ENCODE data around the gene ILK. TPM values are rescaled to one million over a fixed set of nuclear protein-coding genes. Genes with fewer than 3 reads are reported as not detected.

The ILK gene
- total RNA-seq, 5 donors from 2014 or later (not counting 1 experiment from before 2014, with no cell fraction given) = 49.3 to 111 (median 99.4) TPM

DNA sequence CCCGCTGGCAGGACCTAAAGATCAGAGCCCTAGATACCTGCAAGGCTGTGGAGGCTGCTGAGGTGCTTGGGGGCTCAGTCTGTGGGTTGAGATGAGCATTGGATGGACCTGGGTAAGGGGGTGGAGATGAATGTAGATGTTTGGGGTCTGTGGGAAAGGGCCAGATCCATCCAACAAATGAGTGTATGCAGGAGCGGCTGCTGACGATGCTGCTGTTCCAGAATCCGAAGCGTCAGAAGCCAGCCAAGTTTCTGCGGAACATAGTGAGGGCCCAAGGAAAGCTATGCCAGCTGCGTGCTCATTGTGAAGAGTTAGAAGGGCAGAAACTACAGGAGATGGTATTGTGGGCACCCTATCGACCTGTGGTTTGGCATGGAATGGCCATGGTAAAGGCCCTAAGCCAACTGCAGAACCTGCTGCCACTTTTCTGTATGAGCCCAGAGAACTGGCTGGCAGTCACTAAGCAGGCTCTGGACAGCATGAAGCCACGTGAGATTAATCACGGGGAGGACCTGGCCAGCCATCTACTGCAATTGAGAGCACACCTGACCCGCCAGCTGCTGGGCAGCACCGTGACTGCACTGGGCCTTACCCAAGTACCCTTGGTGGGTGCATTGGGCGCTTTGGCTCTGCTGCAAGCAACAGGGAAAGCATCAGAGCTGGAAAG lies 36.7 kb upstream of the ILK start:
- H3K9me3 Mint-ChIP-seq = no peaks in the 10 kb centered on the region
- no peak overlapping the region for H3K27ac Mint-ChIP-seq
- ATAC-seq (replicated peaks in 1 of 4) = no peak
- H3K27me3 ChIP-seq (replicated peaks in 1 of 2; ENCODE audit: control insufficient read depth in 2 of 2, extremely low read depth in 1 of 2, insufficient read depth in 2 of 2, low read length in 1 of 2) = no peaks in the 10 kb centered on the region
- no peaks in the 10 kb centered on the region for H3K27me3 Mint-ChIP-seq
- H3K36me3 Mint-ChIP-seq = peaks cover 30% of the 10 kb centered on the region
- peaks cover 0 to 7% (median 0%) of the 10 kb centered on the region in 3 donors for H3K4me1 Mint-ChIP-seq
- ChIA-PET POLR2A (interaction anchor here in 1 of 2 donors (0.6 kb wide), 1 partner anchor 14 kb away, joined by 3 read pairs; no protein-coding TSS in a partner anchor), CTCF (interaction anchor here in 1 of 2 donors (0.8 kb wide), 1 partner anchor 36 kb away, joined by 4 read pairs; no protein-coding TSS in a partner anchor)
- H3K4me3 Mint-ChIP-seq = no peak overlapping the region
- DNase-seq = no peak
- H3K9me3 ChIP-seq = no peaks in the 10 kb centered on the region
- no peak overlapping the region for H3K4me3 ChIP-seq (ENCODE audit: control insufficient read depth in 1 of 2, extremely low read depth in 1 of 2, low read length in 1 of 2)
- WGBS (ENCODE audit: insufficient coverage) = 88% methylated on average over 13 of the region's 13 CpGs
- H3K36me3 ChIP-seq (ENCODE audit: control insufficient read depth in 2 of 2, extremely low read depth in 1 of 2, insufficient read depth in 1 of 2, low read length in 1 of 2) = peaks cover 0 to 13% of the 10 kb centered on the region in 2 donors
- no peaks in the 10 kb centered on the region for H3K4me1 ChIP-seq (ENCODE audit: control insufficient read depth in 1 of 2, extremely low read depth in 1 of 2, insufficient read depth in 2 of 2, low read length in 2 of 2)
- no peak overlapping the region for H3K27ac ChIP-seq (ENCODE audit: low read length)

GRCh38 chr11:6567371-6567745 lies 36.2 kb upstream of the ILK start:
- Histone ChIP-seq H3K4me3 (ENCODE audit: control insufficient read depth in 1 of 2, extremely low read depth in 1 of 2, low read length in 1 of 2) (no peak overlapping the region), H3K36me3 (ENCODE audit: control insufficient read depth in 2 of 2, extremely low read depth in 1 of 2, insufficient read depth in 1 of 2, low read length in 1 of 2) (peaks cover 0 to 13% of the 10 kb centered on the region in 2 donors), H3K9me3 (no peaks in the 10 kb centered on the region), H3K27me3 (replicated peaks in 1 of 2; ENCODE audit: control insufficient read depth in 2 of 2, extremely low read depth in 1 of 2, insufficient read depth in 2 of 2, low read length in 1 of 2) (no peaks in the 10 kb centered on the region), H3K27ac (ENCODE audit: low read length) (no peak overlapping the region), H3K4me1 (ENCODE audit: control insufficient read depth in 1 of 2, extremely low read depth in 1 of 2, insufficient read depth in 2 of 2, low read length in 2 of 2) (no peaks in the 10 kb centered on the region)
- Mint-ChIP-seq H3K27ac (no peak overlapping the region), H3K4me3 (no peak overlapping the region), H3K4me1 (peaks cover 0 to 2% (median 0%) of the 10 kb centered on the region in 3 donors), H3K9me3 (no peaks in the 10 kb centered on the region), H3K36me3 (peaks cover 29% of the 10 kb centered on the region), H3K27me3 (no peaks in the 10 kb centered on the region)
- POLR2A ChIA-PET = no interaction called here
- 99% methylated on average over 7 of the region's 7 CpGs for WGBS (ENCODE audit: insufficient coverage)
- ATAC-seq (replicated peaks in 1 of 4) (no peak), DNase-seq (no peak)
- CTCF ChIA-PET = no interaction called here

- Histone ChIP-seq H3K4me3 (ENCODE audit: control insufficient read depth in 1 of 2, extremely low read depth in 1 of 2, low read length in 1 of 2) (no peak overlapping the region), H3K27me3 (replicated peaks in 1 of 2; ENCODE audit: control insufficient read depth in 2 of 2, extremely low read depth in 1 of 2, insufficient read depth in 2 of 2, low read length in 1 of 2) (no peaks in the 10 kb centered on the region), H3K27ac (ENCODE audit: low read length) (no peak overlapping the region), H3K4me1 (ENCODE audit: control insufficient read depth in 1 of 2, extremely low read depth in 1 of 2, insufficient read depth in 2 of 2, low read length in 2 of 2) (no peaks in the 10 kb centered on the region), H3K9me3 (no peaks in the 10 kb centered on the region), H3K36me3 (ENCODE audit: control insufficient read depth in 2 of 2, extremely low read depth in 1 of 2, insufficient read depth in 1 of 2, low read length in 1 of 2) (peaks cover 0 to 13% of the 10 kb centered on the region in 2 donors)
- no peak for ATAC-seq (replicated peaks in 1 of 4)
- POLR2A ChIA-PET = no interaction called here
- CTCF ChIA-PET = no interaction called here
- no peak for DNase-seq
- Mint-ChIP-seq H3K36me3 (peaks cover 28% of the 10 kb centered on the region), H3K9me3 (no peaks in the 10 kb centered on the region), H3K4me3 (no peak overlapping the region), H3K27ac (no peak overlapping the region), H3K27me3 (no peaks in the 10 kb centered on the region), H3K4me1 (no peaks in the 10 kb centered on the region)
- WGBS (ENCODE audit: insufficient coverage) = 100% methylated on average over 2 of the region's 4 CpGs
Measured at GRCh38 chr11:6568191-6568918, 35.2 kb upstream of the ILK start.

- H3K4me3 Mint-ChIP-seq = no peak overlapping the region
- CTCF ChIA-PET = interaction anchor here in 1 of 2 donors (1.4 kb wide), 1 partner anchor 9 kb away, joined by 3 read pairs; no protein-coding TSS in a partner anchor
- peaks cover 25% of the 10 kb centered on the region for H3K36me3 Mint-ChIP-seq
- Histone ChIP-seq H3K36me3 (ENCODE audit: control insufficient read depth in 2 of 2, extremely low read depth in 1 of 2, insufficient read depth in 1 of 2, low read length in 1 of 2) (peaks cover 0 to 5% of the 10 kb centered on the region in 2 donors), H3K27ac (ENCODE audit: low read length) (no peak overlapping the region), H3K9me3 (no peaks in the 10 kb centered on the region), H3K4me1 (ENCODE audit: control insufficient read depth in 1 of 2, extremely low read depth in 1 of 2, insufficient read depth in 2 of 2, low read length in 2 of 2) (no peaks in the 10 kb centered on the region), H3K27me3 (replicated peaks in 1 of 2; ENCODE audit: control insufficient read depth in 2 of 2, extremely low read depth in 1 of 2, insufficient read depth in 2 of 2, low read length in 1 of 2) (no peaks in the 10 kb centered on the region), H3K4me3 (ENCODE audit: control insufficient read depth in 1 of 2, extremely low read depth in 1 of 2, low read length in 1 of 2) (no peak overlapping the region)
- no peak overlapping the region for H3K27ac Mint-ChIP-seq
- 93% methylated on average over 3 of the region's 5 CpGs for whole genome bisulfite sequencing (ENCODE audit: insufficient coverage)
- no peak for ATAC-seq (replicated peaks in 1 of 4)
- no peaks in the 10 kb centered on the region for H3K27me3 Mint-ChIP-seq
- no peak for DNase-seq
- H3K9me3 Mint-ChIP-seq = no peaks in the 10 kb centered on the region
- no peaks in the 10 kb centered on the region for H3K4me1 Mint-ChIP-seq
- POLR2A ChIA-PET = no interaction called here
Measured at GRCh38 chr11:6569706-6570105, 33.9 kb upstream of the ILK start.

- H3K27me3 Mint-ChIP-seq = no peaks in the 10 kb centered on the region
- POLR2A ChIA-PET = no interaction called here
- peaks cover 0 to 5% of the 10 kb centered on the region in 2 donors for H3K36me3 ChIP-seq (ENCODE audit: control insufficient read depth in 2 of 2, extremely low read depth in 1 of 2, insufficient read depth in 1 of 2, low read length in 1 of 2)
- H3K4me1 ChIP-seq (ENCODE audit: control insufficient read depth in 1 of 2, extremely low read depth in 1 of 2, insufficient read depth in 2 of 2, low read length in 2 of 2) = no peaks in the 10 kb centered on the region
- ATAC-seq (replicated peaks in 1 of 4) (no peak), DNase-seq (no peak)
- no peaks in the 10 kb centered on the region for H3K9me3 ChIP-seq
- H3K36me3 Mint-ChIP-seq = peaks cover 19% of the 10 kb centered on the region
- H3K9me3 Mint-ChIP-seq = no peaks in the 10 kb centered on the region
- H3K4me3 ChIP-seq (ENCODE audit: control insufficient read depth in 1 of 2, extremely low read depth in 1 of 2, low read length in 1 of 2) = no peak overlapping the region
- no peaks in the 10 kb centered on the region for H3K27me3 ChIP-seq (replicated peaks in 1 of 2; ENCODE audit: control insufficient read depth in 2 of 2, extremely low read depth in 1 of 2, insufficient read depth in 2 of 2, low read length in 1 of 2)
- H3K27ac Mint-ChIP-seq = no peak overlapping the region
- CTCF ChIA-PET = interaction anchor here (0.6 to 1.4 kb wide), 2 partner anchors 10 to 25 kb away, joined by 3 read pairs; no protein-coding TSS in a partner anchor
- no peak overlapping the region for H3K4me3 Mint-ChIP-seq
- H3K4me1 Mint-ChIP-seq = no peaks in the 10 kb centered on the region
- WGBS (ENCODE audit: insufficient coverage) = 96% methylated on average over 61 of the region's 62 CpGs
- no peak overlapping the region for H3K27ac ChIP-seq (ENCODE audit: low read length)
Measured at GRCh38 chr11:6570691-6571427, 32.7 kb upstream of the ILK start.

DNA sequence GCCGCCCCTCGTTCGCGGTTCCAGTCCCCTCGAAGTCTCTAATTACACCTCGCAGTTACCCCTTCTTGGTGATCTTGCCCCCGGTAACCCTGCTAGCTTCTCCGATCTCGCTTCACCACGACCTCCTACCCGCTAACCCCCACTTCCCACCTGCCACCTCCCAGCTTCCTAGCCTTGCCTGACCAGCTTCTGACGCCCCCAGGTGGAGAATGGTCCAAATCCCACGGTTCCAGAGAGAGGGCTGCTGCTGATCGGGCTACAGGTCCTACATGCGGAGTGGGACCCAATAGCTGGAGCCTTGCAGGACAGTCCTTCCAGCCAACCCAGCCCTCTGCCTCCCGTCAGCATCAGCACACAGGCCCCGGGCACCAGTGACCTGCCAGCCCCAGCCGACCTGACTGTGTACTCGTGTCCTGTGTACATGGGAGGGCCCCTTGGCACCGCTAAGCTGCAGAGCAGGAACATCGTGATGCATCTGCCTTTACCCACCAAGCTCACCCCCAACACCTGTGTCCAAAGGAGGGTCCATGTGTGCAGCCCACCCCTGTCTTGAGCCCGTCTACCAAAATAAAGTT lies 32.1 kb upstream of the ILK start:
- Mint-ChIP-seq H3K9me3 (no peaks in the 10 kb centered on the region), H3K27ac (no peak overlapping the region), H3K36me3 (peaks cover 18% of the 10 kb centered on the region), H3K4me3 (no peak overlapping the region), H3K4me1 (peaks cover 0 to 3% (median 0%) of the 10 kb centered on the region in 3 donors), H3K27me3 (no peaks in the 10 kb centered on the region)
- H3K27me3 ChIP-seq (replicated peaks in 1 of 2; ENCODE audit: control insufficient read depth in 2 of 2, extremely low read depth in 1 of 2, insufficient read depth in 2 of 2, low read length in 1 of 2) = no peaks in the 10 kb centered on the region
- H3K4me1 ChIP-seq (ENCODE audit: control insufficient read depth in 1 of 2, extremely low read depth in 1 of 2, insufficient read depth in 2 of 2, low read length in 2 of 2) = no peaks in the 10 kb centered on the region
- ATAC-seq (replicated peaks in 1 of 4) = no peak
- H3K4me3 ChIP-seq (ENCODE audit: control insufficient read depth in 1 of 2, extremely low read depth in 1 of 2, low read length in 1 of 2) = no peak overlapping the region
- peaks cover 0 to 5% of the 10 kb centered on the region in 2 donors for H3K36me3 ChIP-seq (ENCODE audit: control insufficient read depth in 2 of 2, extremely low read depth in 1 of 2, insufficient read depth in 1 of 2, low read length in 1 of 2)
- DNase-seq = no peak
- POLR2A ChIA-PET = interaction anchor here in 1 of 2 donors (0.5 kb wide), 1 partner anchor 16 kb away, joined by 3 read pairs; no protein-coding TSS in a partner anchor
- CTCF ChIA-PET = interaction anchor here in 1 of 2 donors (0.5 kb wide), 1 partner anchor 96 kb away, joined by 3 read pairs; no protein-coding TSS in a partner anchor
- no peak overlapping the region for H3K27ac ChIP-seq (ENCODE audit: low read length)
- WGBS (ENCODE audit: insufficient coverage) = 95% methylated on average over 15 of the region's 22 CpGs
- H3K9me3 ChIP-seq = no peaks in the 10 kb centered on the region
